ENCODE results near the gene PLA2G4A.

Gene PLA2G4A

DNA sequence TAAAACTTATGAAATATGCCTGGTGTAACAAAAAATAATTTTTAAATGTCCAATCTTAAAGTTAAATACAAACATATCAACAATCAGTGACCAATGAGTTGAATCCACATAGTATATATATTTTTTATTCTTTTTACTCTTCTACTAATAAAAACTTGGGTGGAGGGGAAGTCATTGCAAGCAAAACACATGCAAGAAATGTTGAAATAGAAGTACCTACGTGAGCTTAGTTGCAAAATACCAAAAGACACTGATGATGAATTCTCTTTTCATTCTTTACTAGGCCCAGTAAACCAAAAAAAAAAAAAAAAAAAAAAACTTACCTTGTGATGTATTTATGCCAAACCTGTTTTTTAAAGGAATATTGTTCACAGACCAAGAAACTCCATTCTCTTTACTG is 26.4 kb upstream of the PLA2G4A start:
- H3K36me3 ChIP-seq (ENCODE audit: insufficient read depth, low read length), result no peaks in the 10 kb centered on the region
- no peaks in the 10 kb centered on the region for H3K9me3 ChIP-seq (ENCODE audit: insufficient read depth, low read depth, low read length)
- no peaks in the 10 kb centered on the region for H3K4me1 ChIP-seq (ENCODE audit: insufficient read depth, low read length)
- H3K27ac ChIP-seq (ENCODE audit: low read depth, low read length), result no peak overlapping the region
- no peak overlapping the region for H3K9ac ChIP-seq (ENCODE audit: low read depth, low read length)
- H3K4me3 ChIP-seq (ENCODE audit: low read length), result no peak overlapping the region
- WGBS, result 88% methylated on average over 1 of the region's 1 CpG
- H3K27me3 ChIP-seq (ENCODE audit: insufficient read depth, low read length), result no peaks in the 10 kb centered on the region

DNA sequence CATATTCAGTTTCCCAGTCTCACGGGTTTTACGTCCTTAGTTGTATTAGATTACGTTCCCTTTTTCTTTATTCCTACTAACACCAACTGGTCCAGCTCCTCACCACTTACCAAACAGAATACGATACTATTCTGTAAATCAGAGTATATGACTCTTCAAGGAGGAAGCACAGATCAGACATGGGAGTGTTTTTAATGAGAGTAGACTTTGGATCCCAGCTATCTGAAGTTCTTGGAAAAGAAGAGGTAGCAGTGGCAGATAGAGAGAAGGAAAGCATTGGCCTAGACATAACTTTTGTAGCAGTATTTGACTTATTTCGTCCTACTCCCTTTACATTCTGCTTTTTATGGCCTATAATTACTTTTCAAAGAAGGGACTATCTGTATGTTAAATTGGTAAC is 24.1 kb upstream of the PLA2G4A start:
- no peaks in the 10 kb centered on the region for H3K4me1 ChIP-seq (ENCODE audit: insufficient read depth, low read length)
- WGBS, result 96% methylated on average over 4 of the region's 5 CpGs
- H3K36me3 ChIP-seq (ENCODE audit: insufficient read depth, low read length), result no peaks in the 10 kb centered on the region
- no peak overlapping the region for H3K9ac ChIP-seq (ENCODE audit: low read depth, low read length)
- no peak overlapping the region for H3K27ac ChIP-seq (ENCODE audit: low read depth, low read length)
- no peaks in the 10 kb centered on the region for H3K9me3 ChIP-seq (ENCODE audit: insufficient read depth, low read depth, low read length)
- H3K4me3 ChIP-seq (ENCODE audit: low read length), result no peak overlapping the region
- H3K27me3 ChIP-seq (ENCODE audit: insufficient read depth, low read length), result no peaks in the 10 kb centered on the region

DNA sequence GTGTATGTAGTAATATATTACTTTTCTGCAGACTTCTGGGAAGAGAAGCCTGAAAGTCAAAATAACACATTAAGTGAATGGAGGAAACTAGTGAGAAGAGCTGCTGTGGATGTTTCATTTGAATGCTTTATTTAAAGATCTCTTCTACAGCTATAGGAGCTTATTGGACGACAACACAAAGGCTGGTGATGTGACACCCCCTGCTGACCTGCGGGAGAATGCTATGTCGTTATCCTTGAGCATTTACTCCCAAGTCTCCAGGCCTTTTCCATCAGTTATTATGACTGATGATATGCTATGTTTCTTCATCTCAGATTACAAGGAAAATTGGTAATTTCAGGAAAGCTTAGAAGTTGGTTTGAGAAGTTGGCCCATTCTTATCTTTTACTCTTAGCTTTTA is 22.3 kb upstream of the PLA2G4A start:
- Histone ChIP-seq H3K36me3 (ENCODE audit: insufficient read depth, low read length) (no peaks in the 10 kb centered on the region), H3K27me3 (ENCODE audit: insufficient read depth, low read length) (no peaks in the 10 kb centered on the region), H3K9me3 (ENCODE audit: insufficient read depth, low read depth, low read length) (no peaks in the 10 kb centered on the region), H3K9ac (ENCODE audit: low read depth, low read length) (no peak overlapping the region), H3K4me1 (ENCODE audit: insufficient read depth, low read length) (no peaks in the 10 kb centered on the region), H3K27ac (ENCODE audit: low read depth, low read length) (no peak overlapping the region), H3K4me3 (ENCODE audit: low read length) (no peak overlapping the region)
- WGBS, result 52% methylated on average over 3 of the region's 3 CpGs

DNA sequence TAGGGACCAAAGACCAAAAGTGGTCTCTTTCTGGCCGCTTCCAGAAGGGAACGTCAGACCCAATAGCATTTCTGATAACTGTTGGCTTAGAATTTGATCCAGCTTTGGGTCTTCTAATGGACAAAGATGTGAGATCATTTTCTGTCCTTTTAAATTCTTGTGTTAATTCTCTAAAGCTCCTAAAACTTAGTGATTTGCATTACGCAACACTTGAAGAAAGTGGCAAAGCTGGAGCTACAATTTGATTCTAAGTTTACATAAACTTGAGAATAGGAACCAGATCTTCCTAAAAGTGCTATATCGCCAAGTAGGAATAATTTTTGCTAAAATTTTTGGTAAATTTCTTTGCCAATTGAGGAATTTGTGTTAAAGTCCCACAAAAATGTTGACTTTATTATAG is 21.6 kb upstream of the PLA2G4A start:
- no peak overlapping the region for H3K9ac ChIP-seq (ENCODE audit: low read depth, low read length)
- no peaks in the 10 kb centered on the region for H3K27me3 ChIP-seq (ENCODE audit: insufficient read depth, low read length)
- H3K9me3 ChIP-seq (ENCODE audit: insufficient read depth, low read depth, low read length), result no peaks in the 10 kb centered on the region
- no peaks in the 10 kb centered on the region for H3K4me1 ChIP-seq (ENCODE audit: insufficient read depth, low read length)
- H3K27ac ChIP-seq (ENCODE audit: low read depth, low read length), result no peak overlapping the region
- H3K36me3 ChIP-seq (ENCODE audit: insufficient read depth, low read length), result no peaks in the 10 kb centered on the region
- WGBS, result over 99% methylated on average over 4 of the region's 4 CpGs
- H3K4me3 ChIP-seq (ENCODE audit: low read length), result no peak overlapping the region

DNA sequence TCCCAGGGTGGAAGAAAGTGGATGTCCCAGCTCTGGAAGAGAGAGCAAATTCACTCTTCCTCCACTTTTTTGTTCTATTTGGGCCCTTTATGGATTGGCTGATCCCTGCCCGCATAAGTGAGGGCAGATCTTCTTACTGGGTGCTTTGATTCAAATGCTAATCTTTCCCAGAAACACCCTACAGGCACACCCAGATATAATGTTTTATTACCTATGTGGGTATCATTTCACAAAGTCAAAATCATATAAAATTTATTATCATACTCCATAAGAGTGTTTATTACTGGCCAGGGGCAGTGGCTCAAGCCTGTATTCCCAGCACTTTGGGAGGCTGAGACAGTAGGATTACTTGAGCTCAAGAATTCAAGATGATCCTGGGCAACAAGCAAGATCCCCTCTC is 16.9 kb upstream of the PLA2G4A start:
- H3K9me3 ChIP-seq (ENCODE audit: insufficient read depth, low read depth, low read length), result no peaks in the 10 kb centered on the region
- H3K9ac ChIP-seq (ENCODE audit: low read depth, low read length), result no peak overlapping the region
- H3K27ac ChIP-seq (ENCODE audit: low read depth, low read length), result no peak overlapping the region
- WGBS, result 100% methylated on average over 1 of the region's 1 CpG
- H3K4me3 ChIP-seq (ENCODE audit: low read length), result no peak overlapping the region
- no peaks in the 10 kb centered on the region for H3K4me1 ChIP-seq (ENCODE audit: insufficient read depth, low read length)
- H3K36me3 ChIP-seq (ENCODE audit: insufficient read depth, low read length), result no peaks in the 10 kb centered on the region
- H3K27me3 ChIP-seq (ENCODE audit: insufficient read depth, low read length), result no peaks in the 10 kb centered on the region

DNA sequence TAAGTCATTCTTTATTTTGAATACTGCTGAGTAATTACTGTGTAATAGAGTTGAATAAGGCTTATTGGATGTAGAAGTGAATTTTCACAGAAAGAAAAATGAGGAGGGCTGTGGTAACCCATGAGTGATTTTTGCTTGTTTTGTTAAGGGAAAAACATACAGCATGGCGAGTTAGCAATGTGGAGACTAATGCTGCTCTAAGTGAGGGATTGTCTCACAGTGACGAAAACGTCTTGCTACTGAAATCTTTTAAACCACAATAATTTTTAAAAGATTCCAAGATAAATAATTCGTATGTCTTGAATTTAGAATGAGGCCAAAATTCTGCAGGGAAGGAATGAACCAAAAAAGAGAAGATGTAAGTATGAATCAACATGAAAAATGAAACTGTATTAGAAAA is 16.2 kb upstream of the PLA2G4A start:
- Histone ChIP-seq H3K27ac (ENCODE audit: low read depth, low read length) (no peak overlapping the region), H3K4me1 (ENCODE audit: insufficient read depth, low read length) (no peaks in the 10 kb centered on the region), H3K27me3 (ENCODE audit: insufficient read depth, low read length) (no peaks in the 10 kb centered on the region), H3K9ac (ENCODE audit: low read depth, low read length) (no peak overlapping the region), H3K4me3 (ENCODE audit: low read length) (no peak overlapping the region), H3K9me3 (ENCODE audit: insufficient read depth, low read depth, low read length) (no peaks in the 10 kb centered on the region), H3K36me3 (ENCODE audit: insufficient read depth, low read length) (no peaks in the 10 kb centered on the region)
- 87% methylated on average over 2 of the region's 4 CpGs for WGBS

DNA sequence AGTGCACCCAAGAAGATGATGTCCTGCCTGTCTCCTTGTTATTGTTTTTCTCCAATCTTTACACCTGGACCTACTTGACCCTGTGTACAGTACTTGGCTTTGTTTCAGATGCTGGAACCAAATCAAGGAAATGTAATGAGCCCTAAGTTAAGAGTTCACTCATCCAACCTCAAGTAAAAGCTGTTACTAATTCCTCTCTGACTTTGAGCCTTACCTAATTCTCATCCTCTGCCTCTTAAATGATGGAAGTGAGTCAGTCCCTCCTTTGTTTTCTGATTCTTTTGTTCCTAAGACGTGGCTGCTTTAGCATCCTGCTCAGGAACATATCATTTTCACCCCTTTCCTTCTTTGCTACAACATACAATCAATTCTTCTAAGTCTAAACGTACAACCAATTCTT is 15.3 kb upstream of the PLA2G4A start:
- H3K4me1 ChIP-seq (ENCODE audit: insufficient read depth, low read length), result no peaks in the 10 kb centered on the region
- H3K27me3 ChIP-seq (ENCODE audit: insufficient read depth, low read length), result no peaks in the 10 kb centered on the region
- 54% methylated on average over 2 of the region's 2 CpGs for WGBS
- no peak overlapping the region for H3K4me3 ChIP-seq (ENCODE audit: low read length)
- H3K9me3 ChIP-seq (ENCODE audit: insufficient read depth, low read depth, low read length), result no peaks in the 10 kb centered on the region
- H3K36me3 ChIP-seq (ENCODE audit: insufficient read depth, low read length), result no peaks in the 10 kb centered on the region
- H3K9ac ChIP-seq (ENCODE audit: low read depth, low read length), result no peak overlapping the region
- no peak overlapping the region for H3K27ac ChIP-seq (ENCODE audit: low read depth, low read length)

DNA sequence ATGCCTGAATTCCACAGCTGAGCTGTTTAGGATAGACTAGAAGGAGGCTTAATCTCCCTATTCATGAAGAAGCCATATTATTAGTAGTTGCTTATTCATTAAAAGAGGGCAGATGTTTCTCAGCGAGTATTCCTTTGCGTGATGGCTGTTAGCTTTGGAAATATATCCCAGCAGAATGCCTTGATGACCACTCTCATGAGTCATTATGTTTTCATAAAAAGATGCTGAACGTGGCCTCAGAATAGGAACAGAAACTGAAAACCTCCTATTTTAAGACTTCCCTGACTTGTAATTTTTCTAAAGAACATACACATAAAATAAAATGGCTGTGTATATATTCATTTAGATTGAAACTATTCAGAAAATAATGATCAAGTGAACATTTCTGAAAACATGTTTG is 9.6 kb upstream of the PLA2G4A start:
- H3K27ac ChIP-seq (ENCODE audit: low read depth, low read length), result no peak overlapping the region
- no peaks in the 10 kb centered on the region for H3K36me3 ChIP-seq (ENCODE audit: insufficient read depth, low read length)
- 99% methylated on average over 3 of the region's 3 CpGs for WGBS

DNA sequence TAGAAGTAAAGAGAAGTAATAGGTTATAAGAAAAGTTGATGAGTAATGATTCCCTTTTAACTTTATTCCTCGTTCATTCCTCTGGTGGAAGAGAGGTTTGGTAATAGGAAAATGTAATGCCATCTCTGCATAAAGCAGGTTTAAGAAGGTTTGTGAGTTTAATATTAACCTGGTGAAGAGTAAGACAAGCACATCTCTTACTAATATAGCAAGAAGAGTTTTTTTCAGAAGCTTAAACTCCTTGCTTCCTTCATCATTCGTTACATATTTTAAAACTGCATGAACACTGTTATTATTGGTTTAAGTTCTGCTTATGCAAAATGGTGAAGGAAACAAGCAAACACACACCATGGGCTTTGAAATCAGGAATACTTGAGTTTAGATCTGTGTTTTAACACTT is 9.2 kb upstream of the PLA2G4A start:
- H3K4me1 ChIP-seq (ENCODE audit: insufficient read depth, low read length), result no peaks in the 10 kb centered on the region
- 92% methylated on average over 1 of the region's 2 CpGs for WGBS

More for the DNA sequence above, 9.6 kb upstream of the PLA2G4A start:
- Histone ChIP-seq H3K27me3 (ENCODE audit: insufficient read depth, low read length) (no peaks in the 10 kb centered on the region), H3K4me3 (ENCODE audit: low read length) (no peak overlapping the region), H3K9me3 (ENCODE audit: insufficient read depth, low read depth, low read length) (no peaks in the 10 kb centered on the region), H3K4me1 (ENCODE audit: insufficient read depth, low read length) (no peaks in the 10 kb centered on the region), H3K9ac (ENCODE audit: low read depth, low read length) (no peak overlapping the region)

DNA sequence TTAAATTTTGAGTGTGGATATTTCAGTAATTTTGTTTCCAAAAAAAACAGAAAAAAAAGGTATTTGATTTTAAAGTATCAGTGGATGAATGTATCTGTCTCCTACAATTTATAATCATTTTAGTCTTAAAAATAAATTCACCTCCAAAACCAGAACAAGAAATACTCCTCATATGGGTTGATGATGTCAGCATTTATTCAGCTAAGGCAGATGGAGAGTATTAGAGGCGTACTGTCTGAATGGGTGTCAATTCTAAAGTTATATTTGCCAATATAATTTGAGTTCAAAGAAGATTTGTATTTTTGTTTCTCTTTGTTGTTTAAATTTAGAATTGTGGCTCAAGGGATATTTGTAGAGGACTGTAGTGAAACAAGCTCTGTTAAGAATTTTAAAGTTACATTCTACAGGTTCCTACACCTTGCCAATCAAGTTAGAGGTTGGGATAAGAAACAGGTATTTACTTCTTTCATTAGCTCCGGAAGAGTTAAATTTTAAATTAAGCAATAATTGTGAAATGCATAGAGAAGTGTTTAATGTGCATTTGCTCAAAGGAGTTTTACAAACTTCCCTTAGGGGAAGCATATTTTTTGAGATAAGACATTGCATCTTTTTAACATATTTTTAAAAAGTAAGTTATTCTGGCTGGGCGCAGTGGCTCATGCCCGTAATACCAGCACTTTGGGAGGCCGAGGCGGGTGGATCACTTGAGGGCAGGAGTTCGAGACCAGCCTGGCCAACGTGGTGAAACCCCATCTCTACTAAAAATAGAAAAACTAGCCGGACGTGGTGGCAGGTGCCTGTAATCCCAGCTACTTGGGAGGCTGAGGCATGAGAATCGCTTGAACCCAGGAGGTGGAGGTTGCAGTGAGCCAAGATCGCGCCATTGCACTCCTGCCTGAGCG is 1.2 kb downstream of the PLA2G4A start:
- Histone ChIP-seq H3K4me1 (ENCODE audit: insufficient read depth, low read length) (0 out of 2 replicates have a peak, but pooled peaks cover 4% of the 10 kb centered on the region), H3K36me3 (ENCODE audit: insufficient read depth, low read length) (no peaks in the 10 kb centered on the region), H3K27me3 (ENCODE audit: insufficient read depth, low read length) (peaks cover 11% of the 10 kb centered on the region), H3K27ac (ENCODE audit: low read depth, low read length) (no peak overlapping the region), H3K4me3 (ENCODE audit: low read length) (peak overlapping the region; percentile 65; the same call in 1 of the 2 replicates), H3K9me3 (ENCODE audit: insufficient read depth, low read depth, low read length) (no peaks in the 10 kb centered on the region), H3K9ac (ENCODE audit: low read depth, low read length) (no peak overlapping the region)
- WGBS, result 93% methylated on average over 13 of the region's 14 CpGs

More for the DNA sequence above, 9.2 kb upstream of the PLA2G4A start:
- no peak overlapping the region for H3K9ac ChIP-seq (ENCODE audit: low read depth, low read length)
- no peaks in the 10 kb centered on the region for H3K36me3 ChIP-seq (ENCODE audit: insufficient read depth, low read length)
- H3K9me3 ChIP-seq (ENCODE audit: insufficient read depth, low read depth, low read length), result no peaks in the 10 kb centered on the region
- H3K27me3 ChIP-seq (ENCODE audit: insufficient read depth, low read length), result no peaks in the 10 kb centered on the region
- no peak overlapping the region for H3K27ac ChIP-seq (ENCODE audit: low read depth, low read length)
- H3K4me3 ChIP-seq (ENCODE audit: low read length), result no peak overlapping the region

DNA sequence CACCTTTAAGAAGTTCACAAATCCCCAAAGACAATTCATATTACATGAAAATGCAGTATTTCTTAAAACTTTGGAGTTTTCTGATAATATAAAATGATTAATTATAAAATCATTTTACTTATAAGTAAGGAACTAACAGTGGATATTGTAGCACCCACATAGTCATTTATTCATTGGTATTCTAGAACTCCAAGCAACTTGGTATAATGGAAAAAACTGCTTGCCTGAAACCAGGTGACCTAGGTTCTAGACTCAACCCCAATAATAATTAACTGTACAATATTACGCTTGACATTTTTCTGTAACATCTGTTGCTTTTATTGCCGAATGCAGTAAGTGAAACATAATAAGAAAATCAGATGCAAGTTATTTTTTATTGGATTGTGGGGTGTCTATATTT is 2.4 kb downstream of the PLA2G4A start:
- H3K27me3 ChIP-seq (ENCODE audit: insufficient read depth, low read length), result peaks cover 11% of the 10 kb centered on the region
- H3K36me3 ChIP-seq (ENCODE audit: insufficient read depth, low read length), result no peaks in the 10 kb centered on the region
- WGBS, result 100% methylated on average over 2 of the region's 2 CpGs
- 0 out of 2 replicates have a peak, but pooled peaks cover 4% of the 10 kb centered on the region for H3K4me1 ChIP-seq (ENCODE audit: insufficient read depth, low read length)
- no peak overlapping the region for H3K27ac ChIP-seq (ENCODE audit: low read depth, low read length)
- H3K9me3 ChIP-seq (ENCODE audit: insufficient read depth, low read depth, low read length), result no peaks in the 10 kb centered on the region
- H3K9ac ChIP-seq (ENCODE audit: low read depth, low read length), result no peak overlapping the region
- H3K4me3 ChIP-seq (ENCODE audit: low read length), result no peak overlapping the region
